ENCODE data around the gene FGF19.
A peak's percentile ranks its signal among the peaks of the same experiment; 100 is the strongest.

Gene FGF19

GRCh38 chr11:69670158-69670845 is 33.5 kb downstream of the FGF19 start:
- peak; percentile 32 to 40 for DNase-seq (ENCODE audit: low read depth in 2 of 2)

- no peak for DNase-seq (ENCODE audit: low read depth in 2 of 2)
Observed at GRCh38 chr11:69669486-69669885, 34.3 kb downstream of the FGF19 start.

GRCh38 chr11:69667619-69668604 is 35.9 kb downstream of the FGF19 start:
- DNase-seq (ENCODE audit: low read depth in 2 of 2) = no peak

GRCh38 chr11:69666752-69667536 is 36.9 kb downstream of the FGF19 start:
- no peak for DNase-seq (ENCODE audit: low read depth in 2 of 2)

- DNase-seq (ENCODE audit: low read depth in 2 of 2) = no peak
Observed at GRCh38 chr11:69666261-69666660, 37.6 kb downstream of the FGF19 start.

GRCh38 chr11:69665669-69666068 is 38.2 kb downstream of the FGF19 start:
- DNase-seq (ENCODE audit: low read depth in 2 of 2) = no peak

- DNase-seq (ENCODE audit: low read depth in 2 of 2) = no peak
Observed at GRCh38 chr11:69664901-69665300, 38.9 kb downstream of the FGF19 start.

- no peak for DNase-seq (ENCODE audit: low read depth in 2 of 2)
Observed at GRCh38 chr11:69664103-69664775, 39.6 kb downstream of the FGF19 start.

GRCh38 chr11:69663326-69663725 is 40.5 kb downstream of the FGF19 start:
- no peak for DNase-seq (ENCODE audit: low read depth in 2 of 2)

GRCh38 chr11:69662806-69663205 is 41.0 kb downstream of the FGF19 start:
- no peak for DNase-seq (ENCODE audit: low read depth in 2 of 2)

- no peak for DNase-seq (ENCODE audit: low read depth in 2 of 2)
Observed at GRCh38 chr11:69662021-69662698, 41.7 kb downstream of the FGF19 start.

- no peak for DNase-seq (ENCODE audit: low read depth in 2 of 2)
Observed at GRCh38 chr11:69661413-69661715, 42.5 kb downstream of the FGF19 start.

GRCh38 chr11:69660001-69660500 is 43.8 kb downstream of the FGF19 start:
- DNase-seq (ENCODE audit: low read depth in 2 of 2) = no peak

- no peak for DNase-seq (ENCODE audit: low read depth in 2 of 2)
Observed at GRCh38 chr11:69659591-69659990, 44.2 kb downstream of the FGF19 start.

GRCh38 chr11:69658626-69659450 is 45.0 kb downstream of the FGF19 start:
- DNase-seq (ENCODE audit: low read depth in 2 of 2) = no peak

- no peak for DNase-seq (ENCODE audit: low read depth in 2 of 2)
Observed at GRCh38 chr11:69657911-69658625, 45.8 kb downstream of the FGF19 start.

GRCh38 chr11:69657456-69657910 is 46.3 kb downstream of the FGF19 start:
- no peak for DNase-seq (ENCODE audit: low read depth in 2 of 2)

GRCh38 chr11:69656536-69657455 is 47.0 kb downstream of the FGF19 start:
- no peak for DNase-seq (ENCODE audit: low read depth in 2 of 2)
